Measurements from ENCODE around the gene LDLRAD3.

The LDLRAD3 gene

GRCh38 chr11:36240801-36241200 is 296.9 kb downstream of the LDLRAD3 start:
- no peak for DNase-seq (ENCODE audit: extremely low read depth, insufficient read length)
- Histone ChIP-seq H3K27me3 (replicated peaks; ENCODE audit: control insufficient read depth, insufficient read depth, low read length) (no peaks in the 10 kb centered on the region; the same call in 1 of the 2 replicates), H3K4me3 (replicated peaks; ENCODE audit: low read depth, low read length) (no peak overlapping the region), H3K36me3 (ENCODE audit: control insufficient read depth, insufficient read depth, low read length) (no peaks in the 10 kb centered on the region)
- TF ChIP-seq CTCF (IDR thresholded peaks at IDR 0.05; ENCODE audit: insufficient read depth, low read length, poor library complexity, severe bottlenecking): no peak

GRCh38 chr11:36241497-36241896 is 297.6 kb downstream of the LDLRAD3 start:
- no peaks in the 10 kb centered on the region for H3K36me3 ChIP-seq (ENCODE audit: control insufficient read depth, insufficient read depth, low read length)
- H3K27me3 ChIP-seq (replicated peaks; ENCODE audit: control insufficient read depth, insufficient read depth, low read length): no peaks in the 10 kb centered on the region
- no peak for DNase-seq (ENCODE audit: extremely low read depth, insufficient read length)
- TF ChIP-seq CTCF (IDR thresholded peaks at IDR 0.05; ENCODE audit: insufficient read depth, low read length, poor library complexity, severe bottlenecking): no peak
- no peak overlapping the region for H3K4me3 ChIP-seq (replicated peaks; ENCODE audit: low read depth, low read length)

- TF ChIP-seq CTCF (IDR thresholded peaks at IDR 0.05; ENCODE audit: insufficient read depth, low read length, poor library complexity, severe bottlenecking): no peak
- no peaks in the 10 kb centered on the region for H3K36me3 ChIP-seq (ENCODE audit: control insufficient read depth, insufficient read depth, low read length)
- H3K4me3 ChIP-seq (replicated peaks; ENCODE audit: low read depth, low read length): no peak overlapping the region
- no peaks in the 10 kb centered on the region for H3K27me3 ChIP-seq (replicated peaks; ENCODE audit: control insufficient read depth, insufficient read depth, low read length)
- DNase-seq (ENCODE audit: extremely low read depth, insufficient read length): no peak
Observed at GRCh38 chr11:36243641-36244040, 299.8 kb downstream of the LDLRAD3 start.

- TF ChIP-seq CTCF (IDR thresholded peaks at IDR 0.05; ENCODE audit: insufficient read depth, low read length, poor library complexity, severe bottlenecking): no peak
- Histone ChIP-seq H3K27me3 (replicated peaks; ENCODE audit: control insufficient read depth, insufficient read depth, low read length) (no peaks in the 10 kb centered on the region; the same call in 1 of the 2 replicates), H3K36me3 (ENCODE audit: control insufficient read depth, insufficient read depth, low read length) (no peaks in the 10 kb centered on the region), H3K4me3 (replicated peaks; ENCODE audit: low read depth, low read length) (no peak overlapping the region)
- no peak for DNase-seq (ENCODE audit: extremely low read depth, insufficient read length)
Observed at GRCh38 chr11:36247493-36247892, 303.6 kb downstream of the LDLRAD3 start.

GRCh38 chr11:36248436-36248835 is 304.6 kb downstream of the LDLRAD3 start:
- no peak for DNase-seq (ENCODE audit: extremely low read depth, insufficient read length)
- H3K4me3 ChIP-seq (replicated peaks; ENCODE audit: low read depth, low read length): no peak overlapping the region
- H3K36me3 ChIP-seq (ENCODE audit: control insufficient read depth, insufficient read depth, low read length): no peaks in the 10 kb centered on the region
- TF ChIP-seq CTCF (IDR thresholded peaks at IDR 0.05; ENCODE audit: insufficient read depth, low read length, poor library complexity, severe bottlenecking): no peak
- H3K27me3 ChIP-seq (replicated peaks; ENCODE audit: control insufficient read depth, insufficient read depth, low read length): no peaks in the 10 kb centered on the region; the same call in 1 of the 2 replicates

- DNase-seq (ENCODE audit: extremely low read depth, insufficient read length): no peak
- H3K4me3 ChIP-seq (replicated peaks; ENCODE audit: low read depth, low read length): no peak overlapping the region
- no peaks in the 10 kb centered on the region for H3K36me3 ChIP-seq (ENCODE audit: control insufficient read depth, insufficient read depth, low read length)
- no peaks in the 10 kb centered on the region; the same call in 1 of the 2 replicates for H3K27me3 ChIP-seq (replicated peaks; ENCODE audit: control insufficient read depth, insufficient read depth, low read length)
- TF ChIP-seq CTCF (IDR thresholded peaks at IDR 0.05; ENCODE audit: insufficient read depth, low read length, poor library complexity, severe bottlenecking): no peak
Observed at GRCh38 chr11:36249246-36249645, 305.4 kb downstream of the LDLRAD3 start.

Measured in GM06990 (cell line).